ENCODE measurements around the gene SAMD5. TPM values are rescaled to one million over a fixed set of nuclear protein-coding genes. Genes with fewer than 3 reads are reported as not detected.
"Not testable (repeated sequence)": the region's sequence is repeated elsewhere in the genome, so short reads cannot be mapped to it uniquely, and the experiment has no call there.

SAMD5 gene
- total RNA-seq, 1 experiment from 2014 or later: not detected

GRCh38 chr6:147525519-147526209 lies 17.2 kb downstream of the SAMD5 start:
- in situ Hi-C loops (cut with HindIII; ENCODE audit: low sequenced_read_pairs): no loop called here
- DNase-seq (ENCODE audit: low spot score): no peak

DNA sequence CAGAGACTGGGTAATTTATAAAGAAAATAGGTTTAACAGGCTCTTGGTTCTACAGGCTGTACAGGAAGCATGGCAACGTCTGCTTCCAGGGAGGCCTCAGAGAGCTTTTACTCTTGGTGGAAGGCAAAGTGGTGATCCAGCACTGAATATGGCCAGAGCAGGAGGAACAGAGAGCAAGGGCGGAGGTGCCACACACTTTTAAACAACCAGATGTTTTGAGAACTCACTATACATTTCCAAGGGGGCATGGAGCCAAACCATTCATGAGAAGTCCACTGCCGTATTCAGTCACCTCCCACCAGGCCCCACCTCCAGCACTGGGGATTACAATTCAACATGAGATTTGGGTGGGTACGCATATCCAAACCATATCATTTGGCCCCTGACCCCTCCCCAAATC lies 18.7 kb downstream of the SAMD5 start:
- in situ Hi-C loops (cut with HindIII; ENCODE audit: low sequenced_read_pairs): no loop called here
- no peak for DNase-seq (ENCODE audit: low spot score)

GRCh38 chr6:147528511-147529145 lies 20.1 kb downstream of the SAMD5 start:
- in situ Hi-C loops (cut with HindIII; ENCODE audit: low sequenced_read_pairs): no loop called here
- no peak for DNase-seq (ENCODE audit: low spot score)

- no peak for DNase-seq (ENCODE audit: low spot score)
- in situ Hi-C loops (cut with HindIII; ENCODE audit: low sequenced_read_pairs): no loop called here
Measured at GRCh38 chr6:147530132-147531060, 21.9 kb downstream of the SAMD5 start.

GRCh38 chr6:147531321-147531720 lies 22.8 kb downstream of the SAMD5 start:
- DNase-seq (ENCODE audit: low spot score): no peak
- in situ Hi-C loops (cut with HindIII; ENCODE audit: low sequenced_read_pairs): no loop called here

DNA sequence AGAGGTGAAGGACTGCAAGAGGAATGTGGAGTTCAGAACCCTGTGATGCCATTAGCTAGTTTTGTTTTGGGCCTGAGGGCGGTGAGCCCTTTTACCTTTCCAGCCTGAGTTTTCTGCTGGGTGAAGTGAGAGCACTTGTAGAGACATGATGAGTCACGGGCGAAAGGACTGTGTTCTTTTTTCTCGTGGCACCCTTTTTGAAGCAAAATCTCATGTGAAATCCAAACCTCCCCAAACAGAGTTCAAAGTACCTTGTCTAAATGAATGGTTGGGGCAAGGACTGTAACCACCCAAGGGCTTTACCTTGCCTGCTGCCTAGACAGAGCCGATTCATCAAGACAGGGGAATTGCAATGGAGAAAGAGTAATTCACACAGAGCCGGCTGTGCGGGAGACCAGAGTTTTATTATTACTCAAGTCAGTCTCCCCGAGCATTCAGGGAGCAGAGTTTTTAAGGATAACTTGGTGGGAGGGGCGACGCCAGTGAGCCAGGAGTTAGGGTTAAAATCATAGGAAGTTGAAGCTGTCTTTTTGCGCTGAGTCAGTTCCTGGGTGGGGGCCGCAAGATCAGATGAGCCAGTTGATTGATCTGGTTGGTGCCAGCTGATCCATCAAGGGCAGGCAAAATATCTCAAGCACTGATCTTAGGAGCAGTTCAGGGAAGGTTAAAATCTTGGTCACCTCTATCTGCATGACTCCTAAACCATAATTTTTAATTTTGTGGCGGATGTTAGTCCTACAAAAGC lies 25.8 kb downstream of the SAMD5 start:
- in situ Hi-C loops (cut with HindIII; ENCODE audit: low sequenced_read_pairs): no loop called here
- no peak for DNase-seq (ENCODE audit: low spot score)

- no peak for DNase-seq (ENCODE audit: low spot score)
Measured at GRCh38 chr6:147538821-147539220, 30.3 kb downstream of the SAMD5 start.

DNA sequence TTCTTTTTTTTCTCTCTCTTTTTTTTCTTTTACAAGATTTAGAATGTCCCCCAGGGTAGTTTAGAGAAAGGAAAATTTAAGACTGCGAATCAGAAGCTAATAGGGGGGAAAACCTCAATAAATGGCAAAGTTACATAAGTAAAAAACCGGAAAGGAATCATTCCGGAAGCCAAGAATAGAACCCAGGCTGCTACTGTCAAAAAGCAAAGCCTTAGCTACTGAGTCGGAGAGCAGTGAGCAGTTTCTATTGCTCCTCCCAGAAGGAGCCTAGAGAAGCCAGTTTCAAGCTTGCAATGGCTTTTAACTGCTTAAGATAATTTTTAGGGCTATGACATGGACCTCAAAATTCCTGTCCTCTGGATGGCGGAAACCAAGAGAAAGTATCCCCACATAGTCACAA lies 31.6 kb downstream of the SAMD5 start:
- in situ Hi-C loops (cut with HindIII; ENCODE audit: low sequenced_read_pairs): no loop called here
- no peak for DNase-seq (ENCODE audit: low spot score)

More at GRCh38 chr6:147538821-147539220, 30.3 kb downstream of the SAMD5 start:
- in situ Hi-C loops (cut with HindIII; ENCODE audit: low sequenced_read_pairs): no loop called here

GRCh38 chr6:147542436-147542835 lies 33.9 kb downstream of the SAMD5 start:
- in situ Hi-C loops (cut with HindIII; ENCODE audit: low sequenced_read_pairs); DNase-seq (ENCODE audit: low spot score): not testable (repeated sequence)

- DNase-seq (ENCODE audit: low spot score): no peak
- in situ Hi-C loops (cut with HindIII; ENCODE audit: low sequenced_read_pairs): no loop called here
Measured at GRCh38 chr6:147544420-147544819, 35.9 kb downstream of the SAMD5 start.

DNA sequence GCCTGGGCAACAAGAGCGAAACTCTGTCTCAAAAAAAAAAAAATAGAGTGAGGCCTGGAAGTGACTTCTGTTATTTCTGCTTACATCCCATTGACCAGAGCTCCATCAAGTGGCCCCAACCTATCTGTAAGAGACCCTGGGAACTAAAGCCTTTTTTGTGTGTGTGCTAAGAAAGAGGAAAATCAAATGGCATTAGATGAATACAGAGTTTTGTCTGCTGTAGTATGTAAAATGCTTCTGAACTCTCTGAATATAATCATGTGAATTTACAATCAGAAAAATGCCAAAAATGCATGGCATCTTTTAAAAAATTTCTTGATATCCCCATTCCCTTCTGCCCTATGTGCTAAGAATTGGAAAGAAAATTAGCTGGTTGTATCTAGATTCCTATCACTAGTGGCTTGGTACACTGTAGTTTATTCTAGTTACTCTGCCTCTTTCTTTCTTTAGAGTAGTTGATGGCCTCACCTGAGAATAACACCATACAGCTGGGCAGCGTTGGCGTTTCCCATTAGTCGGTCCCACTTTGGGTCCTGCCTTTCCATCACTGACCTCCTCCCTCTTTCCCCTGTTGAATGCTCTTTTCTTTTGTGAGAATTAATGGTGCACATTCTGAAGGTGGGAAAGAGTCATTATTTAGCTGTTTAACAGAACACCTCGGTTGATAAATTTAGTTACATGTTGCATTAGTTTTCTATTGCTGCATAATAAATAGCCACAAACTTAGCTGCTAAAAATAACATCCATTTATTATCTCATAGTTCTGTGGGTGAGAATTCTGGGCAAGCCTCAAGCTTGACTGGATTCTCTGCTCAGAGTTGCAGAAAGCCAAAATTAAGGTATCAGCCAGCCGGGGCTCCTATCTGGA lies 38.2 kb downstream of the SAMD5 start:
- DNase-seq (ENCODE audit: low spot score): no peak
- in situ Hi-C loops (cut with HindIII; ENCODE audit: low sequenced_read_pairs): no loop called here

- in situ Hi-C loops (cut with HindIII; ENCODE audit: low sequenced_read_pairs): no loop called here
- no peak for DNase-seq (ENCODE audit: low spot score)
Measured at GRCh38 chr6:147547369-147547902, 38.9 kb downstream of the SAMD5 start.

DNA sequence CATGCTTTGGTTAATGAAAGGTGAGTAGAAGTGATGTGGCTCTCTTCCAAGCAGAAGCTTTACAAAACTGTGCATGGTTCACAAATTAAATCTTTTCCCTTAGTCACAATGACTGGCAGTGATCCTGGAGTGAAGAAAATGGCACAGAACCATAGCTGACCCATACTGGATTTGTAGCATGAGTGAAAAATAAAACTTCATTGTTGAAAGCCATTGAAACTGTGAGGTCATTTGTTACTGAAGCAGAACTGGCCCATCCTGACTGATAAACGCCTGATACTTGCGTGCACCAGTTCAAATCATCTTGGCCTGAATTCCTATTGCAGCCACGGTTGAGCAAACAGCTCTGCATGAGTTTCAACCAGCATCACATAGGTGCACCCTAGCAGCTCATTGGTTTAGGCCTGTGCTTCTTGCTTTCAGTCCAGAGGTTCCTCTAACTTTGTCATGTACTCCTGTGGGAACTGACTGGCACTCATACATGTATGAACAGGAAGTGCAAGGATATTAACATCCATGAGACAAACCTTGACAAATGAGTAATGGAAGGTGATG lies 40.5 kb downstream of the SAMD5 start:
- in situ Hi-C loops (cut with HindIII; ENCODE audit: low sequenced_read_pairs): no loop called here

DNA sequence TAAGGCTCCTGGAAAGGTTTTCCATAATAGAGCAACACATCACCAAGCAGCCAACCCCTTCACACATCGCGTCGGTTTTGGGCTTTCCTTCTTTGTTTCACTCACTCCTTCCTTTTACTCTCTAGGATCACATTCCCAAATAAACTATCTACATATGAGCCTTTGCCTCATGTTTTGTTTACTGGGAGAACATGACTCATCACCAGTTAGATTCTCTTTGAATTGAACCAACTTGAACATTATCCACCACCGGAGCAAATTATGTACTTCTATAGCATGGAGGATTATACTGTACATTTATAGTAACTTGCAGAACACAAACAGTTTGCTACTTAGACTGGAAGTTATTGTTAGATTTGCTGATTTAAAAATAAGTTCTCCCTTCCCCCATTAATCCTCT lies 41.0 kb downstream of the SAMD5 start:
- in situ Hi-C loops (cut with HindIII; ENCODE audit: low sequenced_read_pairs): no loop called here
- DNase-seq (ENCODE audit: low spot score): no peak

More for the DNA sequence above, 40.5 kb downstream of the SAMD5 start:
- no peak for DNase-seq (ENCODE audit: low spot score)

DNA sequence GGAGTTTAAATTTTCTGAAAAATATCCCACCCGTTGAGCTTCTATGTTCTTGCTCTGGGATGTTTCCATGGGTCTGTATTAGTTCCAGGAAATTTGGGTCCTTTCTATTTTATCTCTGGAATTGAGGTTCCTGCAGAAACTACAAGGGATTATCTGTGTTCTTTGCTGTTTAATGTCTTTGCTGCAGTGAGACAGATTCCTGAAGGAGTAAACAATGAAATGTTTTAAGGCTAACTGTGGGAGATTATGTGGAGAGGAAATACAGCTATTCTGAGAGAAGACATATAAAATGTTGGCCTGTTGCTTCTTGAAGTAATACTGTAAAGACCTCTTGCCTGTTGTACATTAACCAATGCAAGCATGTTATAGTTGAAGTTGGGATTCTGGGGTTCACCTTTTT lies 43.5 kb downstream of the SAMD5 start:
- in situ Hi-C loops (cut with HindIII; ENCODE audit: low sequenced_read_pairs): no loop called here
- DNase-seq (ENCODE audit: low spot score): no peak

DNA sequence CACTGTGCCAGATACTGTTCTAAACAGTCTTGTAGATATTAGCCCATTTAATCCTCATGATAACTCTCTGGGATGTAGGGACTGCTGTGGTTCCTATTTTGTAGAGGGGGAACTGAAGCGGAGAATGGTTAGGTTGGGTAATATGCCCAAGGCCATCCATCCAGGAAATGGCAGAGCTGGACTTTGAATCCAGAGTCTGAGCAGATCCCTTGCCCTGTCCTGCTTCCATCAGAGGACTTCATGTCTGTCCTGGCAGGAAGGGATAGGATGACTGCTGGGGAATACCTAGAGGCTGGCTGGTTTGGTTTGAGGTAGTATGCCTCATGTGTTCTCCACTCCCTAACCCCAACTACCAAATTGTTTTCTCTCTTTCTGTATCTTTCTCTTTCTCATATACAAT lies 44.6 kb downstream of the SAMD5 start:
- in situ Hi-C loops (cut with HindIII; ENCODE audit: low sequenced_read_pairs): no loop called here
- no peak for DNase-seq (ENCODE audit: low spot score)

DNA sequence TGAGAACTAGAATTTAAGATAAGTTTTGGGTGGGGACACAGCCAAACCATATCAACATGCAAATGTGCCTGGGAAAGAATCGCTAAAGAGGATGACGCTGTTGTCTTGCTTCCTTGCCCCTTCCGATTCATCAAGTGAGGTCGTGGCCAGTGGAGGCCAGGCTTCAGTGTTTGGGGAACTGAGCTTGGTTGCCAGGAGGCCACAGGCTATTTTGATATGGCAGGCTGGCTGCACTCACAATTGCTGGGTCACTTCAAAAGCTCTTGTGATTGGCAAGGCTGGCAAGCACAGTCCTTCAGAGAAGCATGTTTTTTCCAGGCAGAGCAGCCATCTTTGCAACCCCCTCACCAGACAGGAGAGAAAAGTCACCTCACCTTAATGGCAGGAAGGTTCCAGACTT lies 45.8 kb downstream of the SAMD5 start:
- DNase-seq (ENCODE audit: low spot score): no peak
- in situ Hi-C loops (cut with HindIII; ENCODE audit: low sequenced_read_pairs): no loop called here

- no peak for DNase-seq (ENCODE audit: low spot score)
- in situ Hi-C loops (cut with HindIII; ENCODE audit: low sequenced_read_pairs): no loop called here
Measured at GRCh38 chr6:147559006-147559405, 50.5 kb downstream of the SAMD5 start.

Measured in G401 (cell line).